Natural killer cell (primary cell): ENCODE measurements around the gene HOXA1. TPM values are rescaled to one million over a fixed set of nuclear protein-coding genes. Genes with fewer than 3 reads are reported as not detected.

Experiments used
- ATAC-seq, 3 donors: fragments of 150-1000 bp in 2 of 3; fragments of 200-7000 bp in 1 of 3; cut with Tn5 transposase; 1 replicate in 1 of 3; 2 replicates in 2 of 3; pipeline ENCODE4 v1.10.0; 2021; ENCODE audit warnings: mild to moderate bottlenecking in 2 of 3, moderate library complexity in 2 of 3
- DNase-seq, 2 donors: peaks; one replicate each; pipeline versions ENCODE4 v3.0.0 to v3.0.0-alpha.2; 2013 to 2021; ENCODE audit warnings: mixed read lengths in 1 of 2
- H3K27ac ChIP-seq: one replicate; pipeline ENCODE4 v1.5.1; 2013; ENCODE audit warnings: mild to moderate bottlenecking, low read length
- H3K27me3 ChIP-seq: one replicate; pipeline ENCODE4 v1.6.1; 2013; ENCODE audit warnings: low read length; ENCODE audit not compliant: control insufficient read depth, insufficient read depth
- H3K36me3 ChIP-seq: one replicate; pipeline ENCODE4 v1.6.1; 2013; ENCODE audit warnings: low read length; ENCODE audit not compliant: control insufficient read depth, insufficient read depth
- H3K4me1 ChIP-seq: one replicate; pipeline ENCODE4 v1.6.1; 2013; ENCODE audit warnings: low read length; ENCODE audit not compliant: control insufficient read depth, insufficient read depth
- H3K4me3 ChIP-seq: one replicate; pipeline ENCODE4 v1.5.1; 2013; ENCODE audit warnings: low read length
- H3K9me3 ChIP-seq: one replicate; pipeline ENCODE4 v1.6.1; 2013; ENCODE audit warnings: low read length; ENCODE audit not compliant: control insufficient read depth, insufficient read depth
- H3K27ac Mint-ChIP-seq, 2 donors: one replicate each; pipeline ENCODE4 v1.8.0; 2022; ENCODE audit warnings: mild to moderate bottlenecking in 2 of 2, mixed read lengths in 2 of 2, moderate library complexity in 1 of 2
- H3K27me3 Mint-ChIP-seq, 2 donors: one replicate each; pipeline ENCODE4 v1.8.0; 2022; ENCODE audit warnings: low read depth in 2 of 2, mixed read lengths in 2 of 2
- H3K36me3 Mint-ChIP-seq: one replicate; pipeline ENCODE4 v1.8.0; 2022; ENCODE audit warnings: mixed read lengths
- H3K4me1 Mint-ChIP-seq, 2 donors: one replicate each; pipeline ENCODE4 v1.8.0; 2022; ENCODE audit warnings: mixed read lengths in 2 of 2
- H3K4me3 Mint-ChIP-seq: one replicate; pipeline ENCODE4 v1.8.0; 2022; ENCODE audit warnings: mild to moderate bottlenecking, moderate library complexity, mixed read lengths
- H3K9me3 Mint-ChIP-seq, 2 donors: one replicate each; pipeline ENCODE4 v1.8.0; 2022; ENCODE audit warnings: mixed read lengths in 2 of 2
- CTCF ChIP-seq: fragments of 200-600 bp; IDR thresholded peaks from one replicate; pipeline ENCODE4 v1.8.0; 2022; ENCODE audit warnings: antibody characterized with exemption
- WGBS: methylation state at CpG from one replicate; pipeline ENCODE4 v1.1.7; 2013; ENCODE audit warnings: missing lambda C conversion rate; ENCODE audit not compliant: insufficient coverage; 5-methylcytosine and 5-hydroxymethylcytosine counted together
- intact Hi-C: fragments of 100-400 bp; cut with micrococcal nuclease; formaldehyde crosslinking; loops from one replicate; pipeline ENCODE4 v1.14.2; 2022
- total RNA-seq, 4 donors: library from RNA; stranded (reverse); fragments of 120-200 nt in 1 of 4; gene quantifications; one replicate each; pipeline versions ENCODE4 v1.2.3 to v1.2.4, GENCODE V29; 2013 to 2022

Gene HOXA1
- total RNA-seq = 1 to 10 TPM in 2 of 3 donors, under 1 TPM in 1; 0.64 to 1.3 (median 1.1) TPM
- 1.4 TPM for total RNA-seq (2013)

GRCh38 chr7:27095897-27096767 lies at the start of gene HOXA1:
TSS of gene HOXA1 (minus strand) at chr7:27096000. CDS start at chr7:27095912, 88 bp downstream.
- H3K27me3 ChIP-seq = peaks cover 11% of the 10 kb centered on the region
- peaks cover 21% of the 10 kb centered on the region for H3K36me3 Mint-ChIP-seq
- H3K27ac Mint-ChIP-seq = peak within 1 kb of the TSS; percentile 71 to 88
- H3K27ac ChIP-seq = peak within 1 kb of the TSS; percentile 71
- DNase-seq (peak; percentile 74 to 87), ATAC-seq (peak; percentile 84 to 92 (median 91))
- no peak for TF ChIP-seq CTCF
- under 1% methylated on average over 64 of the region's 68 CpGs for WGBS
- intact Hi-C loops = loop anchor here (2.0 to 5.0 kb wide), 2 partner anchors 56 to 231 kb away; partner anchors contain the start of genes HOXA3 and SKAP2
- peaks cover 47 to 52% of the 10 kb centered on the region in 2 donors for H3K4me1 Mint-ChIP-seq
- H3K36me3 ChIP-seq = peaks cover 3% of the 10 kb centered on the region
- peaks cover 41 to 63% of the 10 kb centered on the region in 2 donors for H3K27me3 Mint-ChIP-seq
- no peaks in the 10 kb centered on the region for H3K9me3 ChIP-seq
- H3K9me3 Mint-ChIP-seq = no peaks in the 10 kb centered on the region
- peak within 1 kb of the TSS; percentile 91 for H3K4me3 Mint-ChIP-seq
- H3K4me1 ChIP-seq = peaks cover 30% of the 10 kb centered on the region
- H3K4me3 ChIP-seq = peak within 1 kb of the TSS; percentile 86

GRCh38 chr7:27145165-27145913 lies 49.5 kb upstream of the HOXA1 start:
- DNase-seq (no peak), ATAC-seq (no peak)
- H3K36me3 ChIP-seq = no peaks in the 10 kb centered on the region
- H3K4me3 ChIP-seq = no peak overlapping the region
- peaks cover 33% of the 10 kb centered on the region for H3K27me3 ChIP-seq
- H3K27ac ChIP-seq = no peak overlapping the region
- intact Hi-C loops = no loop called here
- Mint-ChIP-seq H3K27me3 (peaks cover 46 to 49% of the 10 kb centered on the region in 2 donors), H3K9me3 (no peaks in the 10 kb centered on the region), H3K36me3 (no peaks in the 10 kb centered on the region), H3K4me3 (no peak overlapping the region), H3K4me1 (peaks cover 2 to 17% of the 10 kb centered on the region in 2 donors), H3K27ac (no peak overlapping the region)
- no peaks in the 10 kb centered on the region for H3K9me3 ChIP-seq
- TF ChIP-seq CTCF = no peak
- WGBS = 90% methylated on average over 47 of the region's 47 CpGs
- peaks cover 30% of the 10 kb centered on the region for H3K4me1 ChIP-seq

- intact Hi-C loops = no loop called here
- Histone ChIP-seq H3K27ac (no peak overlapping the region), H3K36me3 (no peaks in the 10 kb centered on the region), H3K27me3 (peaks cover 29% of the 10 kb centered on the region), H3K4me1 (peaks cover 26% of the 10 kb centered on the region), H3K4me3 (no peak overlapping the region), H3K9me3 (no peaks in the 10 kb centered on the region)
- H3K4me1 Mint-ChIP-seq = peaks cover 0 to 14% of the 10 kb centered on the region in 2 donors
- H3K4me3 Mint-ChIP-seq = no peak overlapping the region
- no peak overlapping the region for H3K27ac Mint-ChIP-seq
- TF ChIP-seq CTCF = no peak
- H3K9me3 Mint-ChIP-seq = no peaks in the 10 kb centered on the region
- peaks cover 44 to 46% of the 10 kb centered on the region in 2 donors for H3K27me3 Mint-ChIP-seq
- no peaks in the 10 kb centered on the region for H3K36me3 Mint-ChIP-seq
- 81% methylated on average over 31 of the region's 31 CpGs for WGBS
- DNase-seq = no peak
- ATAC-seq = no peak
Observed at GRCh38 chr7:27144781-27145164, 49.0 kb upstream of the HOXA1 start.
